HCT116 (cell line): Measurements from ENCODE around the gene TTC1.

Source experiments
- ATF3 ChIP-seq: IDR thresholded peaks from 2 replicates; pipeline ENCODE4 v1.6.1; 2012
- CTCF ChIP-seq, 3 experiments: fragments of 200-600 bp in 1 of 3; sonication (generic) in 1 of 3; IDR thresholded peaks in 2 of 3; conservative IDR thresholded peaks in 1 of 3; 2 replicates each; pipeline ENCODE4 v1.5.1; 2012 to 2017; ENCODE audit warnings: low read depth in 2 of 3, low read length in 2 of 3, antibody characterized with exemption in 1 of 3, borderline replicate concordance in 1 of 3, control low read depth in 1 of 3, mild to moderate bottlenecking in 1 of 3, mixed read lengths in 1 of 3, mixed run types in 1 of 3, moderate library complexity in 1 of 3; ENCODE audit not compliant: insufficient read depth in 1 of 3
- EZH2 ChIP-seq: fragments of 200-600 bp; sonication (generic); IDR thresholded peaks from 2 replicates; pipeline ENCODE4 v1.6.1; 2017; ENCODE audit warnings: antibody characterized with exemption, mixed run types
- EZH2phosphoT487 ChIP-seq: fragments of 200-600 bp; IDR thresholded peaks from 2 replicates; pipeline ENCODE4 v1.6.1; 2018; ENCODE audit warnings: antibody characterized with exemption, borderline replicate concordance
- POLR2A ChIP-seq: IDR thresholded peaks from 2 replicates; pipeline ENCODE4 v1.7.0; 2011; ENCODE audit warnings: borderline replicate concordance; ENCODE audit not compliant: insufficient read depth, insufficient read length; ENCODE audit errors: extremely low read depth
- TCF7L2 ChIP-seq: IDR thresholded peaks from 2 replicates; pipeline ENCODE4 v1.7.0; 2011; ENCODE audit warnings: borderline replicate concordance, inconsistent platforms; ENCODE audit not compliant: insufficient read depth, insufficient read length; ENCODE audit errors: extremely low read depth

GRCh38 chr5:160097991-160098390 lies 89.1 kb downstream of the TTC1 start:
- TF ChIP-seq CTCF (IDR thresholded peaks at IDR 0.05 in 2 of 3, conservative IDR thresholded peaks at IDR 0.05 in 1 of 3; ENCODE audit: borderline replicate concordance in 1 of 3, insufficient read depth in 1 of 3, low read depth in 2 of 3, low read length in 2 of 3), result no peak
- TF ChIP-seq POLR2A, result no peak
- no peak for TF ChIP-seq ATF3
- TF ChIP-seq TCF7L2, result no peak
- TF ChIP-seq EZH2, result no peak
- no peak for TF ChIP-seq EZH2phosphoT487
